T-cell (primary cell): ENCODE results near the gene FPGS. TPM values are rescaled to one million over a fixed set of nuclear protein-coding genes. Genes with fewer than 3 reads are reported as not detected.
A peak's percentile ranks its signal among the peaks of the same experiment; 100 is the strongest.

Experiments
- ATAC-seq, 4 experiments: fragments of 200-7000 bp in 3 of 4; fragments of 150-1000 bp in 1 of 4; cut with Tn5 transposase; replicated peaks in 1 of 4; 1 replicate in 3 of 4; 2 replicates in 1 of 4; pipeline ENCODE4 v1.10.0; 2021; ENCODE audit warnings: moderate library complexity in 3 of 4, mild to moderate bottlenecking in 2 of 4, moderate number of reproducible peaks in 1 of 4
- CTCF ChIA-PET, 2 donors: fragments of 300-600 bp; sonication (Branson Sonifier 250); formaldehyde crosslinking; loops; one replicate each; lab custom pipeline; 2022; ENCODE audit warnings: antibody characterized with exemption in 2 of 2; lab: Charles Lee
- POLR2A ChIA-PET, 2 donors: fragments of 300-600 bp; sonication (Branson Sonifier 250); formaldehyde crosslinking; loops; one replicate each; lab custom pipeline; 2022; ENCODE audit warnings: antibody characterized with exemption in 2 of 2; lab: Charles Lee
- DNase-seq, 35 experiments: peaks; one replicate each; pipeline versions ENCODE4 v3.0.0 to v3.0.0-alpha.2; 2013 to 2023
- H3K27ac ChIP-seq: one replicate; pipeline ENCODE4 v1.5.1; 2013; ENCODE audit warnings: low read length
- H3K27me3 ChIP-seq, 2 experiments: replicated peaks in 1 of 2; 1 replicate in 1 of 2; 2 replicates in 1 of 2; pipeline versions ENCODE4 v1.6.1 to v1.7.0; 2013; ENCODE audit warnings: low read length in 1 of 2, mixed read lengths in 1 of 2; ENCODE audit not compliant: control insufficient read depth in 2 of 2, insufficient read depth in 2 of 2; ENCODE audit errors: extremely low read depth in 1 of 2
- H3K36me3 ChIP-seq, 2 donors: 1 replicate in 1 of 2; 2 replicates in 1 of 2; pipeline versions ENCODE4 v1.6.1 to v1.7.0; 2013; ENCODE audit warnings: low read length in 1 of 2; ENCODE audit not compliant: control insufficient read depth in 2 of 2, insufficient read depth in 1 of 2; ENCODE audit errors: extremely low read depth in 1 of 2
- H3K4me1 ChIP-seq, 2 experiments: 1 replicate in 1 of 2; 2 replicates in 1 of 2; pipeline versions ENCODE4 v1.6.1 to v1.7.0; 2013; ENCODE audit warnings: low read length in 2 of 2, mixed read lengths in 1 of 2; ENCODE audit not compliant: insufficient read depth in 2 of 2, control insufficient read depth in 1 of 2; ENCODE audit errors: extremely low read depth in 1 of 2
- H3K4me3 ChIP-seq, 2 donors: 1 replicate in 1 of 2; 2 replicates in 1 of 2; pipeline versions ENCODE4 v1.5.1 to v1.7.0; 2013; ENCODE audit warnings: mild to moderate bottlenecking in 2 of 2, low read length in 1 of 2, moderate library complexity in 1 of 2; ENCODE audit not compliant: control insufficient read depth in 1 of 2; ENCODE audit errors: extremely low read depth in 1 of 2
- H3K9me3 ChIP-seq: 2 replicates; pipeline ENCODE4 v1.7.0; 2013
- H3K27ac Mint-ChIP-seq, 2 donors: one replicate each; pipeline ENCODE4 v1.8.0; 2020 to 2021; ENCODE audit warnings: mild to moderate bottlenecking in 2 of 2, mixed read lengths in 2 of 2
- H3K27me3 Mint-ChIP-seq, 2 donors: one replicate each; pipeline ENCODE4 v1.8.0; 2021 to 2022; ENCODE audit warnings: mixed read lengths in 2 of 2
- H3K36me3 Mint-ChIP-seq: one replicate; pipeline ENCODE4 v1.8.0; 2021; ENCODE audit warnings: mixed read lengths
- H3K4me1 Mint-ChIP-seq, 3 donors: one replicate each; pipeline ENCODE4 v1.8.0; 2020 to 2022; ENCODE audit warnings: mixed read lengths in 3 of 3, mild to moderate bottlenecking in 1 of 3
- H3K4me3 Mint-ChIP-seq, 3 donors: one replicate each; pipeline ENCODE4 v1.8.0; 2020 to 2022; ENCODE audit warnings: mild to moderate bottlenecking in 3 of 3, mixed read lengths in 3 of 3, moderate library complexity in 3 of 3
- H3K9me3 Mint-ChIP-seq, 3 donors: one replicate each; pipeline ENCODE4 v1.8.0; 2020 to 2022; ENCODE audit warnings: mixed read lengths in 3 of 3
- WGBS: methylation state at CpG from one replicate; pipeline ENCODE4 v1.1.5; 2013; ENCODE audit warnings: missing lambda C conversion rate; ENCODE audit not compliant: insufficient coverage; 5-methylcytosine and 5-hydroxymethylcytosine counted together
- total RNA-seq, 35 experiments: library from RNA in 6 of 35; stranded (reverse) in 6 of 35; fragments of 120-200 nt in 1 of 35; gene quantifications; one replicate each; pipeline versions ENCODE4 v1.2.1 to v1.2.4 and lab custom pipeline; 2013 to 2026

The FPGS gene
- total RNA-seq, 5 donors from 2014 or later (not counting 1 experiment from before 2014, with no cell fraction given) = 78.4 to 151 (median 139) TPM

- H3K9me3 ChIP-seq = no peaks in the 10 kb centered on the region
- DNase-seq (no peak), ATAC-seq (no peak)
- H3K36me3 ChIP-seq = peaks cover 14 to 54% of the 10 kb centered on the region in 2 donors
- ChIA-PET POLR2A (no interaction called here), CTCF (interaction anchor here in 1 of 2 donors (0.6 kb wide), 2 partner anchors 16 to 81 kb away, joined by 3 to 7 read pairs; no protein-coding TSS in a partner anchor)
- no peaks in the 10 kb centered on the region for H3K9me3 Mint-ChIP-seq
- peaks cover 36 to 48% (median 41%) of the 10 kb centered on the region in 3 donors for H3K4me1 Mint-ChIP-seq
- H3K27ac ChIP-seq = no peak overlapping the region
- H3K27ac Mint-ChIP-seq = no peak overlapping the region
- H3K27me3 ChIP-seq = no peaks in the 10 kb centered on the region
- H3K36me3 Mint-ChIP-seq = peaks cover 26% of the 10 kb centered on the region
- peak overlapping the region in 1 of 3 donors; percentile 5 for H3K4me3 Mint-ChIP-seq
- H3K4me3 ChIP-seq = no peak overlapping the region
- H3K27me3 Mint-ChIP-seq = no peaks in the 10 kb centered on the region
- H3K4me1 ChIP-seq = peaks cover 12 to 47% of the 10 kb centered on the region in 2 experiments
- WGBS = 90% methylated on average over 21 of the region's 25 CpGs
These were observed 13.5 kb upstream of the FPGS start for GRCh38 chr9:127789179-127789578.

DNA sequence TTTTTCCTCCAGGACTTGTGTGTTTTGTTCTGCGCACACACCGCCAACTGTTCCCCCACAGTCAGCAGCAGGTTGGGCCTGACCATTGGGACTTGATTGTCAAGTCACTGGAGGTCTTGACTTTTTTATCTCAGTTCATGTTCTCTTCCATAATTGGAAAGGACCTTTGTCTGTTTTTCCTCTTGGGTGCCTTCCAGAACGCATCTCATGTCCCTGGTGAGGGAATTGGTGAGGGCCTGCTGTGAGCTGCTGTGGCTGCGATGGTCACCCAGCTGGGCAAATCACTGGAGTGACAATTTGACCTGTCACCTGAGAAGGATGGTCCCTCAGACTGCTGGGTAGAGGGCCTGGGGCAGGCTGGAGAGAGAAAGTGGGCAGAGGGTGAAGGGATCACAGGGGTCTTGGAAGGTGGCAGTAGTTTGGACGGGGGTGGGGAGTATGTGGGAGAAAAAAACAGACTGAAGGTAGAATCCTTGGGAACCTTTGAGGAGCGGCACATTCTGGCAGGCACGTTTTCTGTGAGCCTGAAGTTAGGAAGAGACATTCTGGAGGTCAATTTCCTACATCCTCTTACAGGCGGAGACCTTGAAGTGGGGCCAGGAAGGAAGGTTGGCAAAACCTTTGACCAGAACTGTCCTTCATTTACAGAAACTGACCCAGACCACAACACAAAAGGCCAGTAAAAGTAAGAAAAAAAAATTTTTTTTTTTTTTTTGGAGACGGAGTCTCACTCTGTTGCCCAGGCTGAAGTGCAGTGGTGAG lies 12.4 kb upstream of the FPGS start:
- Mint-ChIP-seq H3K9me3 (no peaks in the 10 kb centered on the region), H3K4me3 (no peak overlapping the region), H3K27me3 (no peaks in the 10 kb centered on the region), H3K36me3 (peaks cover 26% of the 10 kb centered on the region), H3K4me1 (peaks cover 28 to 40% (median 34%) of the 10 kb centered on the region in 3 donors), H3K27ac (peak overlapping the region in 1 of 2 donors; percentile 72)
- Histone ChIP-seq H3K4me1 (peaks cover 5 to 39% of the 10 kb centered on the region in 2 experiments), H3K4me3 (no peak overlapping the region), H3K27me3 (no peaks in the 10 kb centered on the region), H3K27ac (no peak overlapping the region), H3K36me3 (peaks cover 14 to 58% of the 10 kb centered on the region in 2 donors), H3K9me3 (no peaks in the 10 kb centered on the region)
- ATAC-seq (no peak), DNase-seq (no peak)
- POLR2A ChIA-PET = no interaction called here
- WGBS = 100% methylated on average over 3 of the region's 9 CpGs
- CTCF ChIA-PET = no interaction called here

DNA sequence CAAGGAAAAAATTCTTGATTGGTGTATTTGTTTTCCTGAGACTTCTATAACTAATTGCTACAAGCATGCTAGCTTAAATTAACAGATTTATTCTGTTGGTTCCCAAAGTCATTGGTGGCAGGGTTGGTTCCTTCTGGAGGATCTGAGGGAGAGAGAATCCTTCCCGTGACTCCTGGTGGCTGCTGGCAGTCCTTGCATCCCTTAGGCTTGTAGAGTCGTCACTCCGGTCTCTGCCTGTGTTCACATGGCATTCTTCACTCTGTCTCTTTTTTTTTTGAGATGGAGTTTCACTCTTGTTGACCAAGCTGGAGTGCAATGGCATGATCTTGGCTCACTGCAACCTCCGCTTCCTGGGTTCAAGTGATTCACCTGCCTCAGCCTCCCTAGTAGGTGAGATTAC lies 11.6 kb upstream of the FPGS start:
- Mint-ChIP-seq H3K27me3 (no peaks in the 10 kb centered on the region), H3K9me3 (no peaks in the 10 kb centered on the region), H3K4me1 (peaks cover 30 to 45% (median 38%) of the 10 kb centered on the region in 3 donors), H3K36me3 (peaks cover 26% of the 10 kb centered on the region), H3K27ac (no peak overlapping the region), H3K4me3 (peak overlapping the region in 1 of 3 donors; percentile 17)
- Histone ChIP-seq H3K4me3 (no peak overlapping the region), H3K36me3 (peaks cover 14 to 58% of the 10 kb centered on the region in 2 donors), H3K27ac (no peak overlapping the region), H3K4me1 (peaks cover 5 to 44% of the 10 kb centered on the region in 2 experiments), H3K27me3 (no peaks in the 10 kb centered on the region), H3K9me3 (no peaks in the 10 kb centered on the region)
- no peak for ATAC-seq
- DNase-seq = no peak
- POLR2A ChIA-PET = no interaction called here
- 100% methylated on average over 1 of the region's 4 CpGs for WGBS
- CTCF ChIA-PET = no interaction called here

DNA sequence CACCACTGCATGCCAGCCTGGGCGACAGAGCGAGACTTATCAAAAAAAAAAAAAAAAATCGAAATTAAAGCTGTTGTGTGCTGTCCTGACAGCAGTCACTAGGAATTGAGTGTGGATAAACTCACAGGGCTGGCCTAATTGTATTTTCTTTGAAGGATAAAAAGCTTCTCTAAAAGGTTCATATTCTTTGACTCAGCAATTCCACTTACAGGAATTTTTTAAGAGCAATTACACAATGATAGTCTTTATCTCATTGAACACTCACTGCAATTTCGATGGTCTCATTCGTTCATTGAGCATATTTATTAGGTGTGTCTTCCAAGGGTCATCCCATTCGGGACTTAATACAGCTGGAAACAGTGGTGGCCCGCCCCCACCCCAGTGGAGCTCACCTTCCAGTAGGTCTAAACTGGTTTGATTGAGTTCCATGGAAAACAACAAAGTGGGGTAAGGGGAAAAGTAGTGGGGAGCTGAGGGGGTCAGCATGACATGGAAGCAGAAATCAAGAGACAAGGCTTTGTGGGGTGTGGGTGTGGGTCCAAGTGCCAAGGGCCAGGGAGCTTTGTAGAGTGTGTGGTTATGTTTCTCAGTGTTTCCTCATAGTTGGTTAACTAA lies 10.2 kb upstream of the FPGS start:
- Histone ChIP-seq H3K4me3 (no peak overlapping the region), H3K27ac (no peak overlapping the region), H3K9me3 (no peaks in the 10 kb centered on the region), H3K4me1 (peaks cover 5 to 47% of the 10 kb centered on the region in 2 experiments), H3K27me3 (no peaks in the 10 kb centered on the region), H3K36me3 (peaks cover 9 to 54% of the 10 kb centered on the region in 2 donors)
- Mint-ChIP-seq H3K27me3 (no peaks in the 10 kb centered on the region), H3K36me3 (peaks cover 21% of the 10 kb centered on the region), H3K4me3 (no peak overlapping the region), H3K27ac (peak overlapping the region; percentile 27 to 55), H3K4me1 (peaks cover 34 to 48% (median 42%) of the 10 kb centered on the region in 3 donors), H3K9me3 (no peaks in the 10 kb centered on the region)
- ATAC-seq (no peak), DNase-seq (no peak)
- POLR2A ChIA-PET = interaction anchor here (0.6 to 0.7 kb wide), 3 partner anchors 61 to 128 kb away, joined by 4 to 5 read pairs (median 5); partner anchors contain the start of gene ST6GALNAC4 (in 1 of the 2)
- CTCF ChIA-PET = interaction anchor here (0.6 to 1.1 kb wide), 4 partner anchors 26 to 128 kb away, joined by 3 to 5 read pairs (median 4); partner anchors contain the start of gene TOR2A (in 1 of the 2)
- WGBS = 100% methylated on average over 1 of the region's 7 CpGs

DNA sequence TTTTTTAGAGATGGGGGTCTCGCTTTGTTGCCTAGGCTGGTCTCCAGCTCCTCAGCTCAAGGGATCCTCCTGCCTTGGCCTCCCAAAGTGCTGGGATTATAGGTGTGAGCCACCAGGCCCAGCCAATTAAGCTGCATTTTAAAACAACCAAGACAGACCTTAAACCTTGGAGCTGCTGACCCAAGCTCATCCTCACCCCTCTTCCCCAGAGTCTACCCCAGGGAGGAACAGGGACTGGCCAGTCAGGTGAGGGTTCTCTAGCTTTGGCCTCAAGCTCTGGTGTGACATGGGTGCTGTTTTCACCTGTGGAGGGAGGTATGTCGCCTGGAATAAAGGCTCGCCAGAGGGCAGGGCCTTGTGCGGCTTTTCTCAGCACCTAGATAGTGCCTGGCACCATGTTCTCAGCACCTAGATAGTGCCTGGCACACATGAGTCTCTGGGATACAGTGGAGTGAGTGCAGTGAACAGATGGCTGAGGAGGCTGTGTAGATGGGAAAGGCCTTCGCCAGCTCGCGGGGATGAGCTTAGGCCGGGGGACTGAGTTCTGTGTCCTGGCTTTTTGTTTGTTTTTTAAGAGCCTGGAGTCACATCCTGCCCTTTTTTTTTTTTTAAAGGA lies 9.5 kb upstream of the FPGS start:
- ChIA-PET POLR2A (interaction anchor here in 1 of 2 donors (0.6 kb wide), 1 partner anchor 191 kb away, joined by 12 read pairs; no protein-coding TSS in a partner anchor), CTCF (interaction anchor here (1.1 kb wide), 3 partner anchors 26 to 127 kb away, joined by 3 to 4 read pairs (median 3); partner anchors contain the start of gene TOR2A (in 1 of the 2))
- Mint-ChIP-seq H3K4me1 (peaks cover 35 to 48% (median 41%) of the 10 kb centered on the region in 3 donors), H3K27me3 (no peaks in the 10 kb centered on the region), H3K36me3 (peaks cover 16% of the 10 kb centered on the region), H3K27ac (peak overlapping the region; percentile 43 to 72), H3K4me3 (no peak overlapping the region), H3K9me3 (no peaks in the 10 kb centered on the region)
- H3K4me1 ChIP-seq = peaks cover 5 to 44% of the 10 kb centered on the region in 2 experiments
- peaks cover 8 to 47% of the 10 kb centered on the region in 2 donors for H3K36me3 ChIP-seq
- H3K27me3 ChIP-seq = no peaks in the 10 kb centered on the region
- no peak overlapping the region for H3K4me3 ChIP-seq
- no peak overlapping the region for H3K27ac ChIP-seq
- WGBS = 83% methylated on average over 3 of the region's 8 CpGs
- H3K9me3 ChIP-seq = no peaks in the 10 kb centered on the region
- ATAC-seq = no peak
- no peak for DNase-seq
